HEK293 (cell line): ENCODE measurements around the gene ARHGEF40.
A peak's percentile ranks its signal among the peaks of the same experiment; 100 is the strongest.

Experiments
- CTCF ChIA-PET: fragments of 350-600 bp; formaldehyde crosslinking; extraction: SDS; loops from one replicate; lab custom pipeline; 2021; ENCODE audit warnings: antibody characterized with exemption; lab: Yijun Ruan, JAX
- POLR2A ChIA-PET: fragments of 300-600 bp; formaldehyde crosslinking; extraction: SDS; loops from one replicate; lab custom pipeline; 2020; ENCODE audit warnings: antibody characterized with exemption, inconsistent platforms; lab: Yijun Ruan, JAX
- H3K27ac ChIP-seq: fragments of 200-500 bp; sonication (Bioruptor generic); 2 replicates; pipeline ENCODE4 v1.5.1; 2014; ENCODE audit warnings: low read depth, low read length, control low read depth, inconsistent platforms; ENCODE audit errors: extremely low read depth
- H3K36me3 ChIP-seq, 2 experiments: fragments of 200-500 bp in 1 of 2; sonication (Bioruptor generic) in 1 of 2; 1 replicate in 1 of 2; 2 replicates in 1 of 2; pipeline ENCODE4 v1.5.1; 2014 to 2017; ENCODE audit warnings: inconsistent platforms in 2 of 2, low read length in 2 of 2; ENCODE audit not compliant: control insufficient read depth in 2 of 2, insufficient read depth in 1 of 2
- H3K4me1 ChIP-seq: fragments of 200-500 bp; sonication (Bioruptor generic); 2 replicates; pipeline ENCODE4 v1.5.1; 2014; ENCODE audit warnings: mild to moderate bottlenecking, low read length, inconsistent platforms; ENCODE audit not compliant: control insufficient read depth, insufficient read depth
- H3K4me3 ChIP-seq: 2 replicates; pipeline ENCODE4 v1.5.1; 2011; ENCODE audit warnings: low read depth, mild to moderate bottlenecking, control low read depth, low read length, moderate library complexity
- H3K9me3 ChIP-seq: fragments of 200-500 bp; sonication (Bioruptor generic); 2 replicates; pipeline ENCODE4 v1.5.1; 2014; ENCODE audit warnings: low read depth, low read length, inconsistent platforms; ENCODE audit not compliant: control insufficient read depth, insufficient read depth
- EGR2 ChIP-seq: fragments of 450-650 bp; formaldehyde crosslinking; IDR thresholded peaks from 2 replicates; pipeline ENCODE4 v1.5.1; 2016; ENCODE audit warnings: low read depth, missing biosample characterization, missing genetic modification characterization
- GLI4 ChIP-seq: fragments of 450-650 bp; formaldehyde crosslinking; IDR thresholded peaks from 2 replicates; pipeline ENCODE4 v1.5.1; 2016; ENCODE audit warnings: missing biosample characterization, missing genetic modification characterization
- HOXD13 ChIP-seq: sonication (generic); formaldehyde crosslinking; IDR thresholded peaks from 2 replicates; pipeline ENCODE4 v1.8.0; 2022; ENCODE audit warnings: missing genetic modification reagents, borderline replicate concordance
- IKZF3 ChIP-seq: fragments of 450-650 bp; IDR thresholded peaks from 2 replicates; pipeline ENCODE4 v1.5.0; 2018; ENCODE audit warnings: missing biosample characterization, mild to moderate bottlenecking, missing genetic modification characterization, moderate library complexity
- INSM2 ChIP-seq: fragments of 450-650 bp; formaldehyde crosslinking; IDR thresholded peaks from 2 replicates; pipeline ENCODE4 v1.5.1; 2016; ENCODE audit warnings: missing biosample characterization, missing genetic modification characterization
- PRDM1 ChIP-seq: fragments of 450-650 bp; formaldehyde crosslinking; IDR thresholded peaks from 2 replicates; pipeline ENCODE4; 2016; ENCODE audit warnings: missing biosample characterization, missing genetic modification characterization
- YY1 ChIP-seq: fragments of 450-650 bp; formaldehyde crosslinking; IDR thresholded peaks from 2 replicates; pipeline ENCODE4 v1.5.1; 2018; ENCODE audit warnings: missing biosample characterization, missing genetic modification characterization
- ZBTB17 ChIP-seq: fragments of 450-650 bp; formaldehyde crosslinking; IDR thresholded peaks from 2 replicates; pipeline ENCODE4 v1.5.1; 2016; ENCODE audit warnings: missing biosample characterization, missing genetic modification characterization
- ZBTB20 ChIP-seq: fragments of 450-650 bp; formaldehyde crosslinking; IDR thresholded peaks from 2 replicates; pipeline ENCODE4 v1.5.1; 2016; ENCODE audit warnings: missing biosample characterization, missing genetic modification characterization
- ZBTB44 ChIP-seq: fragments of 450-650 bp; IDR thresholded peaks from 2 replicates; pipeline ENCODE4 v1.5.1; 2018; ENCODE audit warnings: missing biosample characterization, mild to moderate bottlenecking, missing genetic modification characterization
- ZBTB49 ChIP-seq: fragments of 450-650 bp; formaldehyde crosslinking; IDR thresholded peaks from 2 replicates; pipeline ENCODE4 v1.5.1; 2016; ENCODE audit warnings: missing biosample characterization, missing genetic modification characterization, low read depth
- ZFHX2 ChIP-seq: fragments of 450-650 bp; formaldehyde crosslinking; conservative IDR thresholded peaks from 2 replicates; pipeline ENCODE4 v1.5.1; 2016; ENCODE audit warnings: missing biosample characterization, missing genetic modification characterization
- ZFP3 ChIP-seq: fragments of 450-650 bp; formaldehyde crosslinking; IDR thresholded peaks from 2 replicates; pipeline ENCODE4 v1.5.1; 2016; ENCODE audit warnings: low read depth, missing biosample characterization, missing genetic modification characterization
- ZNF138 ChIP-seq: fragments of 450-650 bp; formaldehyde crosslinking; IDR thresholded peaks from 2 replicates; pipeline ENCODE4 v1.5.1; 2016; ENCODE audit warnings: missing biosample characterization, missing genetic modification characterization, borderline replicate concordance
- ZNF174 ChIP-seq: fragments of 450-650 bp; formaldehyde crosslinking; IDR thresholded peaks from 2 replicates; pipeline ENCODE4 v1.5.0; 2017; ENCODE audit warnings: missing biosample characterization, mild to moderate bottlenecking, missing genetic modification characterization
- ZNF341 ChIP-seq: fragments of 450-650 bp; formaldehyde crosslinking; IDR thresholded peaks from 2 replicates; pipeline ENCODE4; 2016; ENCODE audit warnings: low read depth, missing biosample characterization, missing genetic modification characterization
- ZNF404 ChIP-seq: fragments of 450-650 bp; formaldehyde crosslinking; IDR thresholded peaks from 2 replicates; pipeline ENCODE4 v1.5.1; 2017; ENCODE audit warnings: missing biosample characterization, missing genetic modification characterization
- ZNF423 ChIP-seq: fragments of 450-650 bp; formaldehyde crosslinking; IDR thresholded peaks from 2 replicates; pipeline ENCODE4 v1.5.1; 2016; ENCODE audit warnings: missing biosample characterization, missing genetic modification characterization
- ZNF529 ChIP-seq: fragments of 450-650 bp; formaldehyde crosslinking; IDR thresholded peaks from 2 replicates; pipeline ENCODE4 v1.5.1; 2017; ENCODE audit warnings: missing genetic modification characterization, missing biosample characterization; ENCODE audit not compliant: insufficient replicate concordance
- ZNF555 ChIP-seq: fragments of 450-650 bp; formaldehyde crosslinking; conservative IDR thresholded peaks from 2 replicates; pipeline ENCODE4 v1.5.1; 2017; ENCODE audit warnings: missing biosample characterization, mild to moderate bottlenecking, missing genetic modification characterization, inconsistent platforms
- ZNF571 ChIP-seq: fragments of 450-650 bp; formaldehyde crosslinking; IDR thresholded peaks from 2 replicates; pipeline ENCODE4 v1.5.0; 2017; ENCODE audit warnings: missing biosample characterization, missing genetic modification characterization
- ZNF596 ChIP-seq: fragments of 450-650 bp; IDR thresholded peaks from 2 replicates; pipeline ENCODE4 v1.5.0; 2018; ENCODE audit warnings: missing biosample characterization, mild to moderate bottlenecking, missing genetic modification characterization, moderate library complexity
- ZNF624 ChIP-seq: fragments of 450-650 bp; formaldehyde crosslinking; IDR thresholded peaks from 2 replicates; pipeline ENCODE4 v1.5.1; 2017; ENCODE audit warnings: missing biosample characterization, missing genetic modification characterization

The ARHGEF40 gene

DNA sequence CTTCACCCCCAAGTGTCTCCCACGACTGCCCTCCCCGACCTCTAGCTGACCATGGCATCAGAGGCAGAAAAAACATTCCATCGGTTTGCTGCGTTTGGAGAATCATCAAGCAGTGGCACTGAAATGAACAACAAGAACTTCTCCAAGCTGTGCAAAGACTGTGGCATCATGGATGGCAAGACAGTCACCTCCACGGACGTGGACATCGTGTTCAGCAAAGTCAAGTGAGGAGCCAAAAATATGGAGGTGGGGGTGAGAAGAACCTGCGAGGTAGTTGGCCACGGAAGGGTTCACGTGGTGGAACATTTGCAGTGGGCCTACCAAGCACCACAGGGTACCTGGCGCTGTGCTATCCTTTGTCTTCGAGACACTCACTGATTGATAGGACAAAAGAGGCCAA lies 39.6 kb upstream of the ARHGEF40 start (continued):
- TF ChIP-seq ZNF404 (tag by site-specific recombination) (no peak), INSM2 (tag by site-specific recombination) (no peak), ZBTB44 (tag by site-specific recombination) (no peak), YY1 (no peak), ZNF174 (tag by site-specific recombination) (no peak), IKZF3 (tag by site-specific recombination) (no peak), ZBTB20 (tag by site-specific recombination) (no peak), ZNF341 (tag by site-specific recombination) (no peak), ZFP3 (tag by site-specific recombination) (no peak), ZNF138 (tag by site-specific recombination) (no peak)

GRCh38 chr14:21032326-21033132 lies 37.6 kb upstream of the ARHGEF40 start:
- ChIA-PET POLR2A (interaction anchor here (1.6 kb wide), 1 partner anchor 13 kb away, joined by 3 read pairs; no protein-coding TSS in a partner anchor), CTCF (interaction anchor here (0.7 to 5.2 kb wide), 7 partner anchors 8 to 72 kb away, joined by 3 to 35 read pairs (median 3); no protein-coding TSS in a partner anchor)
- H3K4me3 ChIP-seq = no peak overlapping the region
- no peaks in the 10 kb centered on the region for H3K9me3 ChIP-seq
- no peaks in the 10 kb centered on the region for H3K4me1 ChIP-seq
- H3K27ac ChIP-seq = no peak overlapping the region
- TF ChIP-seq ZNF529 (tag by site-specific recombination) = peak; percentile 96
- TF ChIP-seq PRDM1 (tag by site-specific recombination) = no peak
- TF ChIP-seq, all 188 proteins: peak for 1
- no peaks in the 10 kb centered on the region for H3K36me3 ChIP-seq

DNA sequence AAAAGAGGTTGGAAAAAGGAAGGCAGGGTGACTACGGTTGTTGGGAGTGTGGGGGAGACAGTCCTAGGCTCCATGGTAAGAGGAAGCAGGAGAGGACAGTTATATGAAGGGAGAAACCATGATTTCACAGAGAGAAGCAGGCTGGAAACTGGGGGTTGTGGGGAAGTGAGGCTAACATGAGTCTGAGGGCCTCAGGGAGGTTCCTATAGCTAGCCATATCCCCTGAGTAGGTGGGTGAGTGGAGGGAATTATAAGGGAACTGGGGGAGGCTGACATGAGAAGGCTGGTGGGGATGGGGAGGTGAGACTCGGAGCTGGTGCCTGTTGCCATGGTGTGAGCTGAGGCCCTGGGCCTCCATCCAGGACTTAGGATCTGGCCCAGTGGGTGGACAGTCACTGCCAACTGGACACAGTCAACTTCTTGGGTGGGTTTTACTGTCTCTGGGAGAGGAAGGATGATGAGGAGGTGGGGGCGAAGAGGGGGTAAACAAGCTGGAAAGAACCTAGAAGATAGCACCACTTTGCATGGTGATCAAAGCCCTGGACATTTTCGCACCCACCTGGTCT lies 36.9 kb upstream of the ARHGEF40 start:
- Histone ChIP-seq H3K4me3 (no peak overlapping the region), H3K36me3 (no peaks in the 10 kb centered on the region), H3K9me3 (no peaks in the 10 kb centered on the region), H3K4me1 (no peaks in the 10 kb centered on the region), H3K27ac (no peak overlapping the region)
- CTCF ChIA-PET = interaction anchor here (0.6 to 5.2 kb wide), 6 partner anchors 8 to 80 kb away, joined by 3 to 35 read pairs (median 3); no protein-coding TSS in a partner anchor
- TF ChIP-seq EGR2 (tag by site-specific recombination) (peak; percentile 38; the same call in 1 of the 2 replicates), ZNF596 (no peak)
- POLR2A ChIA-PET = interaction anchor here (1.6 kb wide), 1 partner anchor 13 kb away, joined by 3 read pairs; no protein-coding TSS in a partner anchor

GRCh38 chr14:21034707-21035106 lies 35.4 kb upstream of the ARHGEF40 start, which contains the start of gene RNASE13:
TSS of gene RNASE13 (minus strand) at chr14:21034807. CDS start at chr14:21034288, 519 bp downstream.
- H3K27ac ChIP-seq = no peak within 1 kb of the TSS
- H3K36me3 ChIP-seq = no peaks in the 10 kb centered on the region
- H3K4me1 ChIP-seq = no peaks in the 10 kb centered on the region
- CTCF ChIA-PET = interaction anchor here (0.5 to 5.2 kb wide), 5 partner anchors 20 to 335 kb away, joined by 3 to 35 read pairs (median 4); no protein-coding TSS in a partner anchor
- POLR2A ChIA-PET = no interaction called here
- no peaks in the 10 kb centered on the region for H3K9me3 ChIP-seq
- no peak within 1 kb of the TSS for H3K4me3 ChIP-seq
- TF ChIP-seq ZNF423 (tag by site-specific recombination) (no peak), ZFHX2 (tag by site-specific recombination) (no peak), HOXD13 (CRISPR knock-in tag) (no peak), ZNF624 (tag by site-specific recombination) (no peak), ZBTB49 (tag by site-specific recombination) (no peak), ZNF596 (no peak), GLI4 (no peak), ZNF571 (no peak), ZBTB17 (tag by site-specific recombination) (no peak), ZNF555 (tag by site-specific recombination) (no peak)
